Measurements from ENCODE around the gene HOXC5.

HOXC5 gene

GRCh38 chr12:54058128-54058768, 25.4 kb downstream of the HOXC5 start:
- peaks cover 12% of the 10 kb centered on the region for H3K4me1 ChIP-seq (ENCODE audit: control insufficient read depth, insufficient read depth, low read length)
- no peak overlapping the region for H3K9ac ChIP-seq (ENCODE audit: low read depth, low read length)
- no peaks in the 10 kb centered on the region for H3K27me3 ChIP-seq (ENCODE audit: control insufficient read depth, insufficient read depth, low read length)
- H3K9me3 ChIP-seq (replicated peaks; ENCODE audit: low read length): no peaks in the 10 kb centered on the region
- no peak overlapping the region for H3K4me3 ChIP-seq (ENCODE audit: low read length)
- no peak overlapping the region for H3K4me2 ChIP-seq (ENCODE audit: low read length)
- peaks cover 9% of the 10 kb centered on the region for H3K36me3 ChIP-seq (ENCODE audit: insufficient read depth, low read length)

DNA sequence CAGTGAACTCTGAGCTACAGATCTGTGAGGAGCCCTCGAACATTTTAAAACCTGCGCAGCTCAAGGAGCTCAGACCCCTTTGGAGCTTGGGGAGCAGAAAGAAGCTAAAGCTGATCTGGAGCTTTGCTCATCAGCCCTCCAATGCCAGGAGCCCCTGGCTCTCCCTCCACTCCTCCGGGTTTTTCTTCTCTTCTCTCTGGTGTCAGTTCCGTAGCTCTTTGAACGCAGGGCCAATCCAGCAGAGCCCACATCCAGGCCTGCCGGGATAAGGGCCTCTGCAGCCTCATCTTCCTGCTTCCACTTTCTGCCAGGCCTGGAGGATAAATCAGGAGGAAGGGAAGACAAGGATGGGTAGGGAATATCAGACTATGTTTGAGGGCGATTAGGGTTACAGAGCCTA, 26.8 kb downstream of the HOXC5 start:
- H3K4me1 ChIP-seq (ENCODE audit: control insufficient read depth, insufficient read depth, low read length): peaks cover 6% of the 10 kb centered on the region

GRCh38 chr12:54060174-54060974, 27.5 kb downstream of the HOXC5 start:
- no peaks in the 10 kb centered on the region for H3K9me3 ChIP-seq (replicated peaks; ENCODE audit: low read length)
- no peak overlapping the region for H3K4me3 ChIP-seq (ENCODE audit: low read length)
- no peak overlapping the region for H3K9ac ChIP-seq (ENCODE audit: low read depth, low read length)
- no peak overlapping the region for H3K4me2 ChIP-seq (ENCODE audit: low read length)
- peaks cover 9% of the 10 kb centered on the region for H3K36me3 ChIP-seq (ENCODE audit: insufficient read depth, low read length)
- H3K4me1 ChIP-seq (ENCODE audit: control insufficient read depth, insufficient read depth, low read length): peaks cover 1% of the 10 kb centered on the region
- H3K27me3 ChIP-seq (ENCODE audit: control insufficient read depth, insufficient read depth, low read length): no peaks in the 10 kb centered on the region

More for the DNA sequence above, 26.8 kb downstream of the HOXC5 start:
- no peak overlapping the region for H3K4me3 ChIP-seq (ENCODE audit: low read length)
- no peaks in the 10 kb centered on the region for H3K27me3 ChIP-seq (ENCODE audit: control insufficient read depth, insufficient read depth, low read length)
- no peaks in the 10 kb centered on the region for H3K9me3 ChIP-seq (replicated peaks; ENCODE audit: low read length)
- no peak overlapping the region for H3K4me2 ChIP-seq (ENCODE audit: low read length)
- H3K9ac ChIP-seq (ENCODE audit: low read depth, low read length): no peak overlapping the region
- peaks cover 9% of the 10 kb centered on the region for H3K36me3 ChIP-seq (ENCODE audit: insufficient read depth, low read length)

DNA sequence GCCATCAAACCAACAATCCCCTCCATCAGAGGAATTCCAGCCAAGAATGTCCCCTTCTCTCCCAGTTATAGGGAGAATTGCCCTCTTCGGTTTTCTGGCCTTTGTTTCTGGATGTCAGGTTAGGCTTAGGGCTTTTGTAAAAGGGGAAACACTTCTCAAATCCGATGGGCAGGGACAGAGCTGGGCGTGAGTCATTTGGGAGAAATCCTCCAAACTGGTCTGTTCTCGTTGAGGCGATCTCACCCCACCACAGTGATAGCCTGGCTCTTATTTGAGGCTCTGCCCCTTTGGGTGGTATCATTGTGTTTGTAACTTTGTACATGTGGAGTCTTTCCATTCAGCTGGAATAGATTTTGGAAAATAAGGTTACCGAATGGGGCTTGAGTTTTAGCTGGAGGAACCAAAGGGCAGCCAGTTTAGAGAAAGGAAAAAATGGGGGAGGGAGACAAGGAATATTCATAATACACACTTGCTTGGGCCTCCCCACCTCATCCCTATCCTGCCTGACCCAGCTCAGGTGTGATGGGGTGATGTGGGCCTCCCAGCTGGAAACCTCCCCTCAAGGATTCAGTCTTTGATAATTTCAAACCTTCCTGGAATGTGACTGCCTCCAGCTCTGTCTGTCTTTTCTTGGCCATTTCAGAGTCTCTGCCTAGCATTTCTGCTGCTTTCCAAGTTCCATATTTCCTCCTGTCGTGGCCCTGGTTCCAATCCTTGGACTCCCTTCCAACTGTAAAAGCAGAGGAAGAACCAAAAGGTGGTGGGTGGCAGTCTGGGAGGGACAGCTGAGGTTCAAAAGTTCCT, 28.3 kb downstream of the HOXC5 start:
- H3K9ac ChIP-seq (ENCODE audit: low read depth, low read length): no peak overlapping the region
- H3K9me3 ChIP-seq (replicated peaks; ENCODE audit: low read length): no peaks in the 10 kb centered on the region
- no peak overlapping the region for H3K4me3 ChIP-seq (ENCODE audit: low read length)
- H3K4me1 ChIP-seq (ENCODE audit: control insufficient read depth, insufficient read depth, low read length): no peaks in the 10 kb centered on the region
- peaks cover 9% of the 10 kb centered on the region for H3K36me3 ChIP-seq (ENCODE audit: insufficient read depth, low read length)
- no peaks in the 10 kb centered on the region for H3K27me3 ChIP-seq (ENCODE audit: control insufficient read depth, insufficient read depth, low read length)
- H3K4me2 ChIP-seq (ENCODE audit: low read length): no peak overlapping the region

GRCh38 chr12:54065677-54066076, 32.8 kb downstream of the HOXC5 start:
- no peak overlapping the region for H3K4me2 ChIP-seq (ENCODE audit: low read length)
- H3K27me3 ChIP-seq (ENCODE audit: control insufficient read depth, insufficient read depth, low read length): no peaks in the 10 kb centered on the region
- H3K9ac ChIP-seq (ENCODE audit: low read depth, low read length): no peak overlapping the region
- H3K4me3 ChIP-seq (ENCODE audit: low read length): no peak overlapping the region
- H3K4me1 ChIP-seq (ENCODE audit: control insufficient read depth, insufficient read depth, low read length): peaks cover 5% of the 10 kb centered on the region
- H3K36me3 ChIP-seq (ENCODE audit: insufficient read depth, low read length): no peaks in the 10 kb centered on the region
- no peaks in the 10 kb centered on the region for H3K9me3 ChIP-seq (replicated peaks; ENCODE audit: low read length)

GRCh38 chr12:54066408-54066807, 33.6 kb downstream of the HOXC5 start:
- H3K4me3 ChIP-seq (ENCODE audit: low read length): no peak overlapping the region
- no peak overlapping the region for H3K4me2 ChIP-seq (ENCODE audit: low read length)
- H3K4me1 ChIP-seq (ENCODE audit: control insufficient read depth, insufficient read depth, low read length): peaks cover 5% of the 10 kb centered on the region
- H3K9ac ChIP-seq (ENCODE audit: low read depth, low read length): no peak overlapping the region
- no peaks in the 10 kb centered on the region for H3K36me3 ChIP-seq (ENCODE audit: insufficient read depth, low read length)
- no peaks in the 10 kb centered on the region for H3K27me3 ChIP-seq (ENCODE audit: control insufficient read depth, insufficient read depth, low read length)
- H3K9me3 ChIP-seq (replicated peaks; ENCODE audit: low read length): no peaks in the 10 kb centered on the region

DNA sequence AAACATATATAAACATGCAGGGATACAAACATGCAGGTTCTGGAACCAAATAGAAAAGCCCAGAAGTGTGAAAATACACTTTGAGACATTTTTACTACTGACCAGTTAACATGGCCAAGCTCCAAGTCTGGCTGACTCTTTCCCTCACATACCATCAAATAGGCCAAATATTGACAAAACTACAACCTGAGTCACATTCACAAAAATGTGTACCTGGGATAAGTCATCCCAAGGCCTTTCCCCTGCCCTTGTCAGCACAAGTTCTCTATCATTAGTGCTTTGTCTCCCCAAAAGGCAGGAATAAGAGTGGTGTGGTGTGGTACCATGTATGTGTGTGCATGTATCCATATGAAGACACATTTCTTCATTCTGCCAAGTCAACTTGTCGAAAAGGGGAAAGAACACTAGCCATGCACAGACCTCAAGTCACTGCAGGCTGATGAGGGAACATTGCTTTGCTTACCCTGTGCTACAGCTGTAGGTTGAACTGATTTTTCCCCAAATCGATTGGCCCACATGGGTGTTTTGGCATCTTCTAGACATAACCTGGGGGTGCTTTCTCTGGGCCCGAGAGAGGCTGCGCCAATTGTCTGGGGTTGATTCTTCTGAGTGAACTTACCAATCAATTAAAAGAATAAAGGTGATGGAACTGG, 35.7 kb downstream of the HOXC5 start:
- no peaks in the 10 kb centered on the region for H3K36me3 ChIP-seq (ENCODE audit: insufficient read depth, low read length)
- H3K9ac ChIP-seq (ENCODE audit: low read depth, low read length): no peak overlapping the region
- no peak overlapping the region for H3K4me3 ChIP-seq (ENCODE audit: low read length)
- no peaks in the 10 kb centered on the region for H3K9me3 ChIP-seq (replicated peaks; ENCODE audit: low read length)
- H3K4me2 ChIP-seq (ENCODE audit: low read length): peak overlapping the region; percentile 13
- H3K4me1 ChIP-seq (ENCODE audit: control insufficient read depth, insufficient read depth, low read length): peaks cover 12% of the 10 kb centered on the region
- H3K27me3 ChIP-seq (ENCODE audit: control insufficient read depth, insufficient read depth, low read length): no peaks in the 10 kb centered on the region

- H3K9me3 ChIP-seq (replicated peaks; ENCODE audit: low read length): no peaks in the 10 kb centered on the region
- no peaks in the 10 kb centered on the region for H3K27me3 ChIP-seq (ENCODE audit: control insufficient read depth, insufficient read depth, low read length)
Measured at GRCh38 chr12:54071942-54072341, 39.1 kb downstream of the HOXC5 start.

GRCh38 chr12:54074308-54074707, 41.5 kb downstream of the HOXC5 start:
- Histone ChIP-seq H3K36me3 (ENCODE audit: insufficient read depth, low read length) (no peaks in the 10 kb centered on the region), H3K4me3 (ENCODE audit: low read length) (no peak overlapping the region), H3K9me3 (replicated peaks; ENCODE audit: low read length) (no peaks in the 10 kb centered on the region), H3K27me3 (ENCODE audit: control insufficient read depth, insufficient read depth, low read length) (no peaks in the 10 kb centered on the region), H3K4me1 (ENCODE audit: control insufficient read depth, insufficient read depth, low read length) (peaks cover 6% of the 10 kb centered on the region), H3K4me2 (ENCODE audit: low read length) (no peak overlapping the region), H3K9ac (ENCODE audit: low read depth, low read length) (no peak overlapping the region)

More at GRCh38 chr12:54071942-54072341, 39.1 kb downstream of the HOXC5 start:
- Histone ChIP-seq H3K36me3 (ENCODE audit: insufficient read depth, low read length) (no peaks in the 10 kb centered on the region), H3K4me3 (ENCODE audit: low read length) (no peak overlapping the region), H3K4me2 (ENCODE audit: low read length) (no peak overlapping the region), H3K4me1 (ENCODE audit: control insufficient read depth, insufficient read depth, low read length) (peaks cover 12% of the 10 kb centered on the region), H3K9ac (ENCODE audit: low read depth, low read length) (no peak overlapping the region)

GRCh38 chr12:54075409-54075808, 42.6 kb downstream of the HOXC5 start:
- Histone ChIP-seq H3K4me1 (ENCODE audit: control insufficient read depth, insufficient read depth, low read length) (peaks cover 6% of the 10 kb centered on the region), H3K4me2 (ENCODE audit: low read length) (no peak overlapping the region), H3K4me3 (ENCODE audit: low read length) (no peak overlapping the region), H3K36me3 (ENCODE audit: insufficient read depth, low read length) (no peaks in the 10 kb centered on the region), H3K27me3 (ENCODE audit: control insufficient read depth, insufficient read depth, low read length) (no peaks in the 10 kb centered on the region), H3K9me3 (replicated peaks; ENCODE audit: low read length) (no peaks in the 10 kb centered on the region), H3K9ac (ENCODE audit: low read depth, low read length) (no peak overlapping the region)

DNA sequence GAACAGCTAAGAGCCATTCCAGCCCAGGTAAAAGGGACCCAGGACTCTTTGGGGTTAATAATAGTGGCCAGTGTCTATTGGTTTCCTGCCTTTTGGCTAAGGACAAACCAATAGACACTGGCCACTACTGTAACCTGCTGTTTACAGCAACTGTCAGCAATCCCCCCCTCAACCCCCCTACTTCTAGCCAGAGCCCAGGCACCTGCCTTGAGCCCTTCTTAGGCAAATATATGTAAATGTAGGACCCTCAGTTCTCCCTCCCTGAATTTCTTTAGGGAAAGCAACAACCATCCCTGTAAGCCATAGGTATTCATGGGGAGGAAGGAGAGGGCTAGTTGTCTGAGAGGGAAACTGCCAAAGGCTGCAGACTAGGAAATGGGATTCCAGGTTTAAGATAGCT, 43.1 kb downstream of the HOXC5 start:
- H3K9me3 ChIP-seq (replicated peaks; ENCODE audit: low read length): no peaks in the 10 kb centered on the region
- H3K4me2 ChIP-seq (ENCODE audit: low read length): no peak overlapping the region
- no peak overlapping the region for H3K4me3 ChIP-seq (ENCODE audit: low read length)
- H3K36me3 ChIP-seq (ENCODE audit: insufficient read depth, low read length): no peaks in the 10 kb centered on the region
- no peaks in the 10 kb centered on the region for H3K27me3 ChIP-seq (ENCODE audit: control insufficient read depth, insufficient read depth, low read length)
- no peak overlapping the region for H3K9ac ChIP-seq (ENCODE audit: low read depth, low read length)
- H3K4me1 ChIP-seq (ENCODE audit: control insufficient read depth, insufficient read depth, low read length): peaks cover 6% of the 10 kb centered on the region
